HG02763 (cell line): Measurements from ENCODE around the gene TFE3.

Source experiments
- ATAC-seq: cut with Tn5 transposase; IDR thresholded peaks from one replicate; pipeline ENCODE4 v1.9.1; 2021; ENCODE audit warnings: mild to moderate bottlenecking, moderate library complexity; ENCODE audit not compliant: unreplicated experiment

TFE3 gene

DNA sequence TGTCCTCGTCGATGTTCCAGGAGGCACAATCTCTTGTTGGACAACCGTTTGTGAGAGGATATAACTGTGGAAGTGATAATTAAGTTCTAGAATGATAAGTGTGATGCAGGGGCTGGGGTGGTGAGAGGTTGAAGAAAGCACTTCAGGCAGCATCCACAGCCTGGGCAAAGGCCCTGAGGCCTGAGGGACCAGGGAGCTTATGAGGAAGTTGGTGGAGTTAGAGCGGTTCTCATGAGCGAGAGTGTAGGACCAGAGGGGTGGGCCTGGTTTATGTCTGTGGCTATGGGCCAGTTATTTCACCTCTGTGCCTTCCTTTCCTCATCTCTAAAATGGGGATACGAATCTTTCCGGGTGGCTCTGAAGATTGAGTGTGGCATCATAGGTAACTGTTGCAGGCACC, 18.3 kb upstream of the TFE3 start:
- no peak for ATAC-seq

DNA sequence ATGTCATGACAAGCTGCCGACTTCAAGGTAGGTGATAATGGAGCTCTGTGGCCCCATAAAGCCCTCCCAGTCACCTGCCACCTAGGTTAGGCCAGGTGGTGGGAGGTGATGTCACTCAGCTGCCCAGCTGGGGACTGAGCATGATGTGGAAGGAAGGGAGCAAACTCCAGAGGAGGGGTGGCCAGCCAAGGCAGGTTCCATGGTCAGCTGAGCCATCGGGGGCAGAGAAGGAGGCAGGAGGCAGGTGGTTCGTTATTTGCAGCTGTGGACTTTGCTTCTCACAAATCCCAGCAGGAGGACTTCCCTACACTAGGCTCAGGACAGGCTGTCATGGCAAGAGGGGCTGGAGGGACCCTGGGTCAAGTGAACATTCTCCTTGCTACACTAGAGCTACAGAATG, 17.8 kb upstream of the TFE3 start:
- ATAC-seq, result no peak

DNA sequence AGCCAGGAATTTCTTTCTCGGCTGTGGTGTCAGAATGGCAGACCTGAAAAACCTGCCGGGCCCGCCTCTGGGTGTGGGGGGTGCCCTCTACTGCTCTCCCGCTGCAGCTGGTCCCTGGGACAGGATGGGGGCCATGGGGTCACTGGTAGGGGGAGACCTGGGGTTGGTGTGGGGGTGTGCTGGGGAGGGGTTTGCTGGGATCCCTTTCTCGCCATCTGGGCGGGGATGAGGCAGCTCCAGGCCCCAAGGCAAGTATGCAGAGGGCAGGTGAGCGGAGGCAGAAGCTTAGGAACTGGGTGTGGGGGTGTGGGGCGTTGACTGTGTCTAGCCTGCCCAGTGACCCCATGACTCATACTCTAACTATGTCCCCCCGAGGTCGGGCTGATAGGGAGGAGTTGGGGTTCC, 16.5 kb upstream of the TFE3 start:
- ATAC-seq, result no peak

DNA sequence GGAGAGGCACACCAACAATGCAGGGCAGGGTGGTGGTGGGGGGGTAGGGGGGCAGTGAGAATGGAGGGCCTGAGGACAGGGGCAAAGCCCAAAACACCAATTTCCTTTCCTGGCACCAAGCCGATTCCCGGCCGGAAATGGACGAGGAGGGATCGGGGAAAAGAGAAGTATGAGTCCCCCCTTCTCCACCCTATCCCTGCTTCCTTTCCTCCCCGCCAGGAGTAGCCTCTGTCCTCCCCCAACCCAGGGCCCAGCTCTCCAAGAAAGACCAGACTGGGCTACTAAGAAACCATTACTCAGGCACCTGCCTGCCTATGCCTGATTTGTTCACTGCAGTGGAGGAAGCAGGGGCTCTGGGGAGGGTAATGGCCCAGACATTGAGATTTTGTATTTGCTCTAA, 16.0 kb upstream of the TFE3 start:
- ATAC-seq, result no peak

DNA sequence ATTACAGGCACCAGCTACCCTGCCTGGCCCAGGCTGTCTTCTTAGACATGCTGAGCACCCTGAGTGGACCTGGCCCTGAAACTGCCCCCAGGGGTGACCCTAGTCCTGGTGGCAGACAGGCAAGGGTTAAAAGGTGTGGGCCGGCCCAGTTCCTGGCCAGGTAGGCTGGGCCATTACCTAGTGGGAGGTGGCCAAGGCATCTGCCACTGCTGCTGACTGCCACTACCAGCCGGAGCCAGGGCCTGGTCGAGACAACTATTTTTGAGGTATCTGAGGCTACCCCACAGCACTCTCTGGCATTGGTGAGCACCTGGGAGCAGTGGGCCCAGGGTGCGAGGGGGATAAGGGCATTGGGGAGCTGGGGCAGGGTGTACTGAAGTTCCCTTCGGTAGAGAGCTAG, 15.6 kb upstream of the TFE3 start, which contains the start of gene CCDC120:
TSS of gene CCDC120 (plus strand) at position 206 of the 400 bp plus-strand sequence. CDS start 3,043 bp downstream, outside the sequence.
- no peak for ATAC-seq

DNA sequence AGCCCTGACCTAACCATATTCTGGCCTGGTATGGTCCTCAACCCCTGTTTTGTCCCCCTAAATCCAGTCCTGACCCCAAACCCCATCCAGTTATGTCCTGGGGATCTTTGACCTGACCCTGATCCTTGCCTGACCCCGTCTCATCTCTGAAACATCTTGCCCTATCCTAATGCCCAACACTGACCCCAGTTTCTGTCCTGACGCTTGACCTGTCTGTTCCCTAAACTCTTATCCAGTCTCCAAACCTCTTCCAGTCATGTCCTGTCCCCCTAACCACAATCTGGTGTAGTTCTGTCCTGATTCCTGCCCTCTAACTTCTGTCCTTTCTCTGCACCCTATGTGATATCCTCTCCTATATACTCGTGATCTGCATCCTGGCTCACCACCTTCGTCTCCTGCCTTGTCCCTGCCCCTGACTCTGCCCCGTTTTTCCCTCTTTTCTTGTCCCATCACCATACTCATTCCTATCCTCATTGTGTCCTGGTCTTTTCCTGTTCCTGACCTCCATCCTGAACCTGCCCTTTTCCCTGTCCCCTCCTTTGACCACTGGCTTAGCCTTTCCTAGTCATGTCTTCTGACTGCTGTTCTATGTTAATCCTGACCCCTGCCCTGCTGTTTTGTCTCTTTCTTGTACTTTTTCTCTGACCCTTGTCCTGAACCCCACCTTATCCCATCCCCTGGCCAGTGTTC, 11.1 kb upstream of the TFE3 start:
- no peak for ATAC-seq

DNA sequence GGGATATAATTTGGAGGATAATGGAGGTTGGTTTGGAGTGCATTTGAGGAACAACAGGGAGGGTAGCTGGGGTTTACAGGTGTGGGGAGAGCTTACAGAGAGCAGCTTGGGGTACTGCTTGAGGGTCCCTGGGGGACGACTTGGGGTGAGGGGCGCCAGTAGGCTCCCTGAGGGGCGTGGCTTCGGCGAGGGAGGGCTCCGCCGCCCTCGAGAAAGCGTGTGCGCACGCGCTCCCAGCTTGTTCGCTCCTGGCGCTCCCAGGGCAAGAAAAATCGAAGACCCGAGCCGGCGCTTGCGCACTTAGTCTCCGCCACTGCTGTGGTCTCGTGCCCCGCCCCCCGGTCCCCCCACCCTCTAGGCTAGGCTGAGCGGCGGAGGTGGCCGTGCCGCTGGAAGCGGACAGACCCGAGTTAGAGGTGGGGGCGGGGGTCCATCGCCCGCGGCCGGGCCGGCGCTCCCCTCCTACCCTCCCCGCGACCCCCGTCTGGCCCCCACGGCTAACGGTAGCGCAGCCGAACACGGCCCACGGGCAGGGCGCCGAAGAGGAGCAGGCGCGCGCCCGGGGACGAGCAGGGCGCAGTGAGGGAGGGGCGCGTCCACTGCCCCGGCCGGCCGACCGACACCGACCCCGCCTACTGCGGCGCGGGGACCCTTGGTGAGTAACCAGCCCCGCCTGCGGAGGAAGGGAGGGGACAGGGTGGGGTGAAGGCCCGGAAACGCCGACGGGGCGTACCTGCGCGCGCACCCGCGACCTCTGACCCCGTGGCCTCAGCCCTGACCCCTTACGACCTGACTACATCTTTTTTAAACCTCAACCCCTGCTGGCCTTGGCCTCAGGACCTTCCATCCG, 10.3 kb upstream of the TFE3 start:
- no peak for ATAC-seq

DNA sequence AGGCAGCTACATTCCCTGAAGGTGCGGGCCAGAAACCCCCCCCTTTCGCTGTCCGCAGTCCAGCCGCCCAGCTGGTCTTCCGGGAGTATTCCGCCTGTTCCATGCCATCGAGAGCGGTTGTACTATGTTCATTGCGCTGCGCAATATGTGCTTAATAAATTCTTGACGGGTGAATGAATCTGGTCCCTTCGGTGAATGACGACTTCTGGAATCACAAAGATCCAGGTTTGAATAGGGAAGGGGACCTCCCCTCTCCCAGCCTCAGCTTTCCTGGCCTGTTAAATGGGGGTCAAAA, 777 bp upstream of the TFE3 start:
- ATAC-seq, result no peak

DNA sequence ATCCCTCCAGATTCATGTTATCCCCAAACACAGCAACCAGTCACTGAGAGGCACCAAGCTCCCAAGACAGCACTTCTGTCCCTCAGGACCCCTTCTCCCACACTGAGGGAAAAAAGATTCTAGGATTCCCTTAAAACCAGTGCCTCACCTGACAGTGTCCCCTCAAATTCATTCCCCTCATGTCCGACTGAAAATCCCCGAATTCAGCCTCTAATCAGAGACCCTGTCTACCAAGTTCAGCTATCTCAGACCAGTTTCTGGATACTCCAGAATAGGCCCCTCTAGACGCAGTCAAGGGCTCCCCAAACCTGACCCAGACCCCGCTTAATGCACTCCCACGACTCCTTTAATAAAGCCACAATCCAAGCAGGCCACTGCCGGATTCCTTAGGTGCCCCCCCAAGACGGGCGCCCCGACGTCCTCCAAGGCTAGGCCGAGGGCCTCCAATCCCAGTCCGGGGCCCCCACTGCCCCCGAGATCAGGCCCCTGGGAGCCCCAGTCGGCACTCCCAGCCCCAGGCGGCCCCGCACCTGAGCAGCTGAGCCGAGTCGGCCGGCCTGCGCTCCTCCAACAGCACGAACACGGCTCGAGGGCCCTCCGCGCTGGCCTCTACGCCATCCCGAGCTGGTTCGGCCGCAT, 457 bp downstream of the TFE3 start:
- ATAC-seq, result no peak

DNA sequence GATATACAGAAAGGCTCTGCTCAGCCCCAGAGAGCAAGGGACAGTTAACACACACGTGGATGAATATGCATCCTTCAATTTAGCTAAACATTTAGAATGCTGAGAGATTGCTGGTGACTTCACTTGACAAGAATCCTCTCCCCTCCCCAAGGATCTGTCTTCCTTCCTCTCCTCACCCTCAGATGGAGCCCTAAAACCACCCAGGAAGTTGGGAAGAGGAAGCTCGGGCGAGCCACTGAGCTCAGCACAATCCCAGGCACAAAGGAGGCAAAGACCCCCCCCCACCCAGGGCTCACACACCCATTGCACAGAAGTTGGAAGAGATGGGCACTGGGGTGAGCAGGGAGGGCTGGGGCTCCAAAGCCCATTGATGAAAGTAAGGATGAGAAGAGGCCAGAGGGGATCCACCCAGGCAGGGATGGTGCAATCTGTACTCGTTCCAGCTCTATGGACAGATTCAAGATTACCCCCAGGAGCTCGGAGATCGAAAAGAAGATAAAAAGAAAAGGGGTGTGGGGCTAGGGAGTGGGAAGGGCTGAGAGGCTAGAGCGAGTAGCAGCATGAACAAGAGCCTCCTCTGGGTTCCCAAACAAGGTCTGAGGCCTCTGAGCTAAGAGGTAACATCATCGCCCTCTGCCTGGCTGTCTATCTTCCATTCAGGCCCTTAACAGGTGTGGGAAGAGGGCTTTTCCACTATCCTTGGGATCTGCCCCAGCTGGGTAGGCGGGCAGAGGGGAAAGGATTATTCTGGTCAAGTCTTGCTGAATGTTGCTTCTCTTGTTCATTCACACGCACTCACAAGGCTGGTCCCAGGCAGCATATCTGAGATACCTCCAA, 1.2 kb downstream of the TFE3 start:
- no peak for ATAC-seq

DNA sequence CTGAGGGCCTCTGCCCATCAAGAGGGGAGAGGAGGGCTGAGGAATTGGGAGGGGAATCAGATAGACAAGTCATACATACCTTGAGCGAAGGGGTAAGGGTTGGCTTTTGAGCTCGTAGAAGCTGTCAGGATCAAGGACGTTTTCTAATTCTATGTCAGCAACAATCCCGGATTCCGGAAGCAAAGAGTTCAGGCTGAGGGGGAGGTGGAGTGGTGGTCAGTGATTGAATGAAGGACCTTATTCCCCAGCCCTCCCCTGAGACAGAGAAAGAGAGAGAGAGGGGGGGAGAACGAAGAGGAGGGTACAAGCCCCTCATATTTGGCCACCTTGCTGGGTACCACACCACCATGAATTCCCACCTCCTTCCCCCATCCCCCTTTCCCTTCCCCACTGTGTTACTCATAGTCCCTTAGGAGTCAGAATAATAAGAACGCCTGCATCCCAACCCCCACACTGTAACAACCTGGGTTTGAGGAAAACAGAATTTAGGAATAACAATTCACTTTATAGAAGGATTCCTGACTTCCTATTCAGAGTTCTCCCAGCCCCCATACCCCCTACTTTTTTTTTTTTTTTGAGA, 2.7 kb downstream of the TFE3 start:
- ATAC-seq, result no peak

DNA sequence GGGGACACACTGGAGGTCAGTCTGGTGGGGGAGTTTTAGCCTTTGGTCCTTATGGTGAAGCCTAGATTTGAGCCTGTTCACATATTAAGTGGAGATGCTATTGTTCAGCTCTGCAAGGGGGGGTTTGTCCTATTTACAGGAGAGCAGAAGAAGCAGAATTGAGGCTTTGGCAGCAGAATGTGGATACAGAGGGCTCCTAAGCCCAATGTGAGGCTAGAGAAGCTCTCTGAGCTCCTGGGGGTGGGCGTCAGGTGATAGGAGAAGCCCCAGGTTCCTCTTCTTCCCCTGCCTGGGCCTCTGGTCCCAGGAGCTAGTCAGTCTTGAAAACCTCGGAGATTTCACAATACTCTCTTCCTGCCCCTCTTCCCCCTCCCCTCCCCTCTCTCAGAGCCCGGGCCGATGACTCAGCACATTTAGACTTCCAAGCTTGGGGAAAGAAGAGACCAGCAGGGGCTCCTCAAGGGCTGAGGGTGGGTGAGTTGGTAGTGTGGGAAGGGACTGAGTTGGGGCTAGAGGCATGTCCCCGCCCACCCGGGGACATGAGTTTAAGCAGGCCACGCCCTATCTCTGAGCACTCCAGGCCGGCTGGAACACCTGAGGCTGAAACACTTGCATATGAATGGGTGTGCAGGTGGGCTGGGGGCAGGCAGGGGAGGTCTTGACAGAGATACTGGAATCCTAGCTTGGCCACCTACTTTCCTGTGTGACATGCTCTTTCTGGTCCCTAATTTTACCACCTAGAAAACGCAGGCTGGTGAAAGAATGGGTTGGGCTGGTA, 3.4 kb downstream of the TFE3 start:
- ATAC-seq, result no peak

DNA sequence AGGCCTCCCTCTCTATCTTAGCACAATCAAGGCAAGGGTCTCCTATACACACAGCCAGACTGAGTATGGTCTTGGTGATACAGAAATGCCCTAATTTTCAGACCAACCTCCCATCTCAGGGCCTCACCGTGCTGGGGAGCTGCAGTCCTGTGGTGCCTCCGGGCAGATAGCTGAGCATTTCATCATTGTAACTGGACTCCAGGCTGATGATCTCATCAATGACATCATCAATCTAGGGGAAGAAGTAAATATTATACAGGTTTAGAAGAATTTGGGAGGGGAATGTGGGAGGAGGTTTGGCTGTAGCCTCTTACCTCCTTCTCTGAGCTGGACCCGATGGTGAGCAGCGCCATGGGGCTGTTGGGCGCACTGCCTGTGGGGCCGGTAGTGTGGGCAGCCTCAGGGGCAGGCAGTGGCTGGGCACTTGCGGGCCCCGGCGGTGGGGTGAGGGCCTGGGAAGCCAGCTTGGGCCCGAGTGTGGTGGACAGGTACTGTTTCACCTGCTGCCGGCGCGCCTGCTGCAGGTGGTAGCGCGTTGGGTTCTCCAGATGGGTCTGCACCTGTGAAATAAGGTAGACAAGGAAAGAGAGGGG, 5.2 kb downstream of the TFE3 start:
- no peak for ATAC-seq

DNA sequence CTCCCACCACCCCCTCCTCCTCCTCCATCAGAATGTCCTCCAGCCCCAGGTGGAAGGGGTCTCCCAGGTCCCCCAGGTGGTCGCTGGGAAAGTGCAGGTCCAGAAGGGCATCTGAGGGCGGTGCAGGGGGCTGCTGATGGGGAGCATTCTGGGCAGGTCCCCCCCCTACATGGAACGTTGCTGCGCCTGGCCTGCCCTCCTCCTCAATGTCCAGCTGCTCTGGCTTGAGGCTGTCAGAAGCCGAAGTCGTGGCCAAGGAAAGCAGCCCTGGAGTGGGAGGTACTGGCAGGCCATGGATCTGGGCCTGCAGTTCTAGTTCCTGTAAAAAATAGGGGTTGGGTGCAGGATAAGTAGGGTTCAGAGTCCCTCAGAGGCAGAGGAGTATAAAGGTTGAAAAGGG, 12.9 kb downstream of the TFE3 start:
- no peak for ATAC-seq

DNA sequence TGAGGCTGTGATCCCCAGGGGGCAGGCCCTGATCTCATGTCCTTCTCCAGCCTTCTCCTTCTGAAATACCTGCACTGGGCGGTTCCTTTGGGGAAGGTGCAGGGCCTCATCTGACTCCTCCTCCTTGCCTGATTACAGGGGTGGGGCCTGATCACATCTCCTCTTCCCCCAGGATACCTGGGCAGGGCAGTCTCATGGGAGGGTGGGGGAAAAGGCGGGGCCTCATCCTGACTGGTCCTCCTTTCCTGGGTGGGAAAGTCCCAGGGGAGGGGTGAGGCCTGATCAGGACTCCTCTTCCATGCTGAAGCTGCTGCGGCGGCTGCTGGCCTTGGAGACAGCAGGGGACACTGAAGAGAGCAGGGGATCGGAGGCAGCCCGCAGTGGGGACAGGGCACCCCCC, 13.3 kb downstream of the TFE3 start:
- no peak for ATAC-seq

DNA sequence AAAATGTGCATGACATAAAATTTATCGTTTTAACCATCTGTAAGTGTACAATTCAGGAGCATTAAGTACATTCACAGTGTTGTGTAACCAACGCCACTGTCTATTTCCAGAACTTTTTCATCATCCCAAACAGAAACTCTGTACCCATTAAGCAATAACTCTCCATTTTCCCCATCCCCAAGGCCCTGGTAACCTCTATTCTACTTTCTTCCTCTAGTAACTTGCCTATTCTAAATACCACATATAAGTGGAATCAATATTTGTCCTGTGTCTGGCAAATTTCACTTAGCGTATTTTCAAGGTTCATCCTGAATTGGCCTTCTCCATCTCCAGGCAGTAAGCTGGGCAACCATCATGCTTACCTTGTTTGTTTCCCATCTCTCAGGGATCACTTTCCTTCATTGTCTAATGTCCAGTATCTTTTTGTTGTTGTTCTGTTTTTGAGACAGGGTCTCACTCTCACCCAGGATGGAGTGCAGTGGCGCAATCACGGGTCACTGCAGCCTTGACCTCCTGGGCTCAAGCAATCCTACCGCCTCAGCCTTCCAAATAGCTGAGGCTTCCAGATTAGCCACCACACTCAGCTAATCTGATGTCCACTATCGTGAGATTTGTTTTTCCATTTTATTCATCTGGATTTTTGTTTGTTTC, 23.4 kb downstream of the TFE3 start:
- no peak for ATAC-seq

DNA sequence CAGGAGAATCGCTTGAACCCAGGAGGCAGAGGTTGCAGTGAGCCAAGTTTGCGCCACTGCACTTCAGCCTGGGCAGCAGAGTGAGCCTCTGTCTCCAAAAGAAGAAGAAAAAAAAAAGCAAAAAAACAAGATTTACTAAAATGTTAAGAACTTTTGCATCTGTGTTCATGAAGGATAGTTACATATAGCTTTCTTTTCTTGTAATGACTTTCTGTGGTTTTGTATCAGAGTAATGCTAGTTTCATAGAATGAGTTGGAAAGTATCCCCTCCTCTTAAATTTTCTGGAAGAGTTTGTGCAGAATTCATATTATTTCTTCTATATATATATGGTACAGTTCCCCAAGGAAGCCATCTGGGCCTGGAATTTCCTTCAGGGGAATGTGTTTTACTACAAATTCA, 24.1 kb downstream of the TFE3 start:
- no peak for ATAC-seq

DNA sequence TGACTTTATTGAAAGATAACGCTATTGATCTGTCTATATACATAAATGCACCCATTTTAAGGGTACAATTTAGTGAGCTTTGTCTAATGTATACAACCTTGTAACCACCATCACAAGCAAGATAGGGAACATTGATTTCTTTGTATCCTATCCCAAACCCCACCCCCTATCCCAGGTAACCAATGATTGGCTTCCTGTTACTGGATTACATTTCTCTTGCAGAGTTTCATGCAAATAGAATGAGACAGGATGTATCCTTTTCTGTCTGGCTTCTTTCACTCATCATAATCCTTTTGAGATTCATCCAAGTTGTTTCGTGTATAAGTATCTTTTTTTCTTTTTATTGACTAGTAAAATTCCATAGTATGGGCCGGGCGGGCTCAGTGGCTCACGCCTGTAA, 39.5 kb downstream of the TFE3 start:
- no peak for ATAC-seq
